Breast epithelium (tissue), 4 donors: ENCODE measurements around the gene ZG16. TPM values are rescaled to one million over a fixed set of nuclear protein-coding genes. Genes with fewer than 3 reads are reported as not detected.
"Not testable (repeated sequence)": the region's sequence is repeated elsewhere in the genome, so short reads cannot be mapped to it uniquely, and the experiment has no call there.

ENCODE experiments used
- DNase-seq, 2 donors: peaks; one replicate each; pipeline ENCODE4 v3.0.0-alpha.2; 2019; ENCODE audit warnings: low spot score in 2 of 2
- H3K27ac ChIP-seq, 2 donors: fragments of 200-600 bp; sonication (generic) in 1 of 2; one replicate each; pipeline ENCODE4 v1.5.1; 2016 to 2019; ENCODE audit warnings: mild to moderate bottlenecking in 1 of 2
- H3K27me3 ChIP-seq, 2 donors: fragments of 200-600 bp; sonication (generic) in 1 of 2; one replicate each; pipeline versions ENCODE4 v1.5.1 to v1.6.0; 2017 to 2019; ENCODE audit warnings: control low read depth in 1 of 2, mild to moderate bottlenecking in 1 of 2
- H3K36me3 ChIP-seq: fragments of 200-600 bp; one replicate; pipeline ENCODE4 v1.5.1; 2019
- H3K4me1 ChIP-seq, 2 donors: fragments of 200-600 bp; sonication (generic); one replicate each; pipeline ENCODE4 v1.5.1; 2016 to 2019; ENCODE audit warnings: control low read depth in 1 of 2
- H3K4me3 ChIP-seq, 3 donors: fragments of 200-600 bp; sonication (generic); 1 replicate in 2 of 3; 2 replicates in 1 of 3; pipeline ENCODE4 v1.5.1; 2016 to 2019; ENCODE audit warnings: mild to moderate bottlenecking in 3 of 3, moderate library complexity in 2 of 3
- H3K9me3 ChIP-seq, 2 donors: fragments of 200-600 bp; sonication (generic) in 1 of 2; one replicate each; pipeline ENCODE4 v1.5.1; 2016 to 2019; ENCODE audit warnings: control low read depth in 1 of 2
- CTCF ChIP-seq, 3 donors: fragments of 450-650 bp; IDR thresholded peaks; one replicate each; pipeline ENCODE4 v1.5.1; 2016 to 2017; ENCODE audit warnings: antibody characterized with exemption in 3 of 3, mild to moderate bottlenecking in 3 of 3, moderate library complexity in 3 of 3
- POLR2A ChIP-seq: fragments of 450-650 bp; IDR thresholded peaks from one replicate; pipeline ENCODE4 v1.6.1; 2016; ENCODE audit warnings: antibody characterized with exemption, mild to moderate bottlenecking, moderate library complexity
- POLR2AphosphoS5 ChIP-seq, 3 donors: sonication (generic); formaldehyde crosslinking; IDR thresholded peaks; one replicate each; pipeline ENCODE4 v1.6.1; 2017; ENCODE audit warnings: antibody characterized with exemption in 3 of 3
- intact Hi-C: fragments of 100-400 bp; cut with DNase I; formaldehyde crosslinking; loops from one replicate; pipeline ENCODE4 v1.15.1; 2023; ENCODE audit warnings: low total_unique reads
- total RNA-seq, 3 donors: library from RNA; depleted of rRNA; stranded (reverse); fragments of >200 nt; gene quantifications; one replicate each; pipeline ENCODE4 v1.1.0, GENCODE V29; 2016

The ZG16 gene
- total RNA-seq, 3 donors from 2014 or later = 0.33 TPM; not detected in 2

DNA sequence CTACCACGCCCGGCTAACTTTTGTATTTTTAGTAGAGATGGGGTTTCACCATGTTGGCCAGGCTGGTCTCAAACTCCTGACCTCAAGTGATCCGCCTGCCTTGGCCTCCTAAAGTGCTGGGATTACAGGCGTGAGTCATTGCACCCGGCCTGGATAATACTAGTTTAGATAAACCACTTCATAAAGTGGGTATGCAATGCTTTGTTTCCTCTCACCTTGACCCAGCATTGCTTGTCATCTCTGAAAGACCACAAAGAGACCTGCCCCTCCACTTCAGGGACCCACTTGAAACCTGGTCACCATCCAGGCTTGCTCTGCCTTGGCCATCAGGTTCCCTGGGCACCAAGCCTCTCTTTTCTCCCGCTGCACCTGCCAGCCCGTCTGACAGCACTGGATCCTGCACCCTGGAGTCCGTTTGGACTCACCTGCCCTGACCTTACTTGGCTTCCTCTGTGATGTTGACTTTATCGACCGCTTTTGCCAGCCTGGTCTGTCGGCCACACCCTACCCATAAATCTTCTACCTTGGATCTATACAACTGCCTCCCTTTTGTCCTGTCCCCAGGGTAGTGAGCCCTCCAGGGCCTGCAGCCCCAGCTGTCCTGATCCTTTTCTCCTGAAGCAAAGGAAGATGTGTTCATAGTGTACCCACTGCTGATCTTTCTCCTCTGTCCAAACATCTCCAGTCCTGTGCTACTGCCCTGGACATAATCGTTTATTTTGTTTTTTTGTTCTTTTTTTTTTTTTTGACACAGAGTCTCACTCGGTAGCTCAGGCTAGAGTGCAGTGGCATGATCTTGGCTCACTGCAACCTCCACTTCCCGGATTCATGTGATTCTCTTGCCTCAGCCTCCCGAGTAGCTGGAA is 12.7 kb upstream of the ZG16 start:
- Histone ChIP-seq H3K9me3 (no peaks in the 10 kb centered on the region), H3K27me3 (no peaks in the 10 kb centered on the region), H3K4me1 (no peaks in the 10 kb centered on the region), H3K4me3 (no peak overlapping the region), H3K27ac (no peak overlapping the region), H3K36me3 (no peaks in the 10 kb centered on the region)
- intact Hi-C loops = no loop called here
- no peak for DNase-seq
- no peak for TF ChIP-seq CTCF (IDR thresholded peaks at IDR 0.05)
- no peak for TF ChIP-seq POLR2A
- TF ChIP-seq POLR2AphosphoS5 (IDR thresholded peaks at IDR 0.05) = no peak

DNA sequence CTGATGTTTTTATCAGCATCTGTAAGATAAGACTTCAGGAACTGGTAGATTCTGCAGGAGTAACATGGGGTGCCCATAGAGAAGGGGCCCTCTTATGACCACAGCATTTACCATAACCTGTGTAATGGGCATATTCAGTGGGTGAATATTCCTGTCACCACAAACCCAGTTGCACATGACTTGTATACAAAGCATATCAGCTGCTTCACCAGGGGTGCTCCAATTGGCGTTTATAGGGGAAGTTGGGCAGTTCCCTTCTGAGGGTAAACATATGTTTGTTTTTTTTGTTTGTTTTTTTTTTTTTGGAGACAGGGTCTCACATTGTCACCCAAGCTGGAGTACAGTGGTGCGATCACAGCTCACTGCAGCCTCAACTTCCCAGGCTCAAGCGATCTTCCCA is 11.5 kb upstream of the ZG16 start:
- no peak overlapping the region for H3K4me3 ChIP-seq
- H3K27me3 ChIP-seq = no peaks in the 10 kb centered on the region
- no peaks in the 10 kb centered on the region for H3K9me3 ChIP-seq
- no peak for DNase-seq
- intact Hi-C loops = no loop called here
- H3K27ac ChIP-seq = no peak overlapping the region
- no peaks in the 10 kb centered on the region for H3K4me1 ChIP-seq
- TF ChIP-seq POLR2A = no peak
- TF ChIP-seq CTCF (IDR thresholded peaks at IDR 0.05) = no peak
- H3K36me3 ChIP-seq = no peaks in the 10 kb centered on the region

GRCh38 chr16:29767062-29767461 is 11.0 kb upstream of the ZG16 start:
- intact Hi-C loops = no loop called here
- Histone ChIP-seq H3K27me3 (no peaks in the 10 kb centered on the region), H3K4me3 (no peak overlapping the region), H3K27ac (no peak overlapping the region), H3K4me1 (no peaks in the 10 kb centered on the region), H3K36me3 (no peaks in the 10 kb centered on the region), H3K9me3 (no peaks in the 10 kb centered on the region)
- DNase-seq = no peak
- TF ChIP-seq POLR2A (no peak), POLR2AphosphoS5 (IDR thresholded peaks at IDR 0.05) (no peak), CTCF (IDR thresholded peaks at IDR 0.05) (no peak)

- Histone ChIP-seq H3K4me3 (no peak overlapping the region), H3K27ac (no peak overlapping the region), H3K9me3 (no peaks in the 10 kb centered on the region), H3K4me1 (no peaks in the 10 kb centered on the region), H3K27me3 (no peaks in the 10 kb centered on the region), H3K36me3 (no peaks in the 10 kb centered on the region)
- no peak for TF ChIP-seq POLR2A
- TF ChIP-seq POLR2AphosphoS5 (IDR thresholded peaks at IDR 0.05) = no peak
- DNase-seq = no peak
- intact Hi-C loops = no loop called here
These were observed 8.5 kb upstream of the ZG16 start for GRCh38 chr16:29769507-29769906.

DNA sequence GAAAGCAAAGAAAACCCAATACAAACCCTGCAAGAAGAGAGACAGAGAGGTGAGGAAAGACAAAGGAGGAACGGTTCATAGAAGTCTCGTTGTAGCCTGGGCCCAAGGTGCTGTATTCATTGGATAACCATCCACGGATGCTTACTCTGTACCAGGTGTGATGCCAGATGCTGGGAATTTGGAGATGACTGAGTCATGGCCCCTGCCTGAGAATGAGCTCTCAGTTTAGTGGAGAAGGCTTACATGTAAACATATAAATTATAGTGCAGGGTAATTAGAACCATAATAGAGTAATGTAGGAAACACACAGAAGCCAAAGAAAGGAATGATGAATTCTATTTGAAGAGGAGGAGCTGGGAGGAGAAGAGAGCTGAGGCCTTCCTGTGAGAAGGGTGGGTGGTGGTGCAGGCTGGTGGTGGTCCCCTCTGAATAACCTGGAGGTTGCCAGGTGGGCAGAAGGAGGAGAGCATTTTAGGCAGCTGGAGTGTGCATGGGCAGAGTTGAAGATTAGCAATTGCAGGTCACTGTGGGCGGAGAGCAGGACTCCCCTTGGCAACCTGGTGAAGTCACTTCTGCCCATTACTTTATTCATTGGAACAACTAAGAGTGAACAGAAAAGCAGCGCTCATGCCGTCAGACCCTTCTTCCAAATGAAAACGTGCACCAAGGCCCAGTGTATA is 7.7 kb upstream of the ZG16 start:
- Histone ChIP-seq H3K27ac (no peak overlapping the region), H3K4me3 (no peak overlapping the region), H3K4me1 (no peaks in the 10 kb centered on the region), H3K27me3 (no peaks in the 10 kb centered on the region), H3K36me3 (no peaks in the 10 kb centered on the region), H3K9me3 (no peaks in the 10 kb centered on the region)
- intact Hi-C loops = no loop called here
- TF ChIP-seq CTCF (IDR thresholded peaks at IDR 0.05) = no peak
- no peak for TF ChIP-seq POLR2A
- no peak for TF ChIP-seq POLR2AphosphoS5 (IDR thresholded peaks at IDR 0.05)
- DNase-seq = no peak

DNA sequence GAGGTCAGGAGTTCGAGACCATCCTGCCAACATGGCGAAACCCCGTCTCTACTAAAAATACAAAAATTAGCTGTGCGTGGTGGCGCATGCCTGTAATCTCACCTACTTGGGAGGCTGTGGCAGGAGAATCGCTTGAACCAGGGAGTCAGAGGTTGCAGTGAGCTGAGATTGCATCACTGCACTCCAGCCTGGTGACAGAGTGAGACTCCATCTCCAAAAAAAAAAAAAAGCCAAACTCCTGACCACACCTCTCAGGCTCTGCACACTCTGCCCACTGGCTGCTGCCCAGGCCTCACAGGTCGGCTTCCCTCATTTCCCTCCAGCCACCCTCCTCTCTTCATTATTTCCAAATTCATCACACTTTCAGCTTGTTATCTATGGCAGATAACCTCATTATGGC is 5.7 kb upstream of the ZG16 start:
- H3K36me3 ChIP-seq, intact Hi-C loops, H3K9me3 ChIP-seq: not testable (repeated sequence)

More for the DNA sequence above, 5.7 kb upstream of the ZG16 start:
- not testable (repeated sequence) for H3K27me3 ChIP-seq, H3K4me1 ChIP-seq, H3K27ac ChIP-seq, DNase-seq, H3K4me3 ChIP-seq
